HG03139 (cell line): ENCODE data around the gene GAD2.

Experiments used
- ATAC-seq: cut with Tn5 transposase; IDR thresholded peaks from one replicate; pipeline ENCODE4 v1.9.1; 2021; ENCODE audit not compliant: unreplicated experiment

The GAD2 gene

GRCh38 chr10:26216585-26217395, at the start of gene GAD2:
GAD2 (plus strand) TSS chr10:26216774; CDS start chr10:26216810, 36 bp downstream.
- ATAC-seq: no peak

DNA sequence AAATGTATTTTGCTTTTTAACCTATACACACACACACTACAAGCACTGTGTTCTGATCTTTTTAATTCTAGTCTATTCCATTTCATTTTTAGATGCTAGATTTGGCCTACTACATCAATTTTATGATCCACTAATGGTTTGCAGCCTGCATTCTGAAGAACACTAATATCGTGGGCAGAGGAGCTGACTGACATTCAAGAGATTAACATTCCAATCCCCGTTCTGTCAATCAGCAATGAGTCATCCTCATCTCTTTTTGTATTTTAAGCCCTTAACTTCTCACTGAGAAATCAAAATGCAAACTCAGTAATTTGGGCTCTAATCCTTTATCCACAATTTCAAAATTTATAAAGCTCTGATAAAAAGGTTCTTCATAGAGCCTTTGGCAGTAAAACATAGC, 47.1 kb upstream of the GAD2 start:
- ATAC-seq: no peak

GRCh38 chr10:26172131-26172530, 44.4 kb upstream of the GAD2 start:
- ATAC-seq: no peak

DNA sequence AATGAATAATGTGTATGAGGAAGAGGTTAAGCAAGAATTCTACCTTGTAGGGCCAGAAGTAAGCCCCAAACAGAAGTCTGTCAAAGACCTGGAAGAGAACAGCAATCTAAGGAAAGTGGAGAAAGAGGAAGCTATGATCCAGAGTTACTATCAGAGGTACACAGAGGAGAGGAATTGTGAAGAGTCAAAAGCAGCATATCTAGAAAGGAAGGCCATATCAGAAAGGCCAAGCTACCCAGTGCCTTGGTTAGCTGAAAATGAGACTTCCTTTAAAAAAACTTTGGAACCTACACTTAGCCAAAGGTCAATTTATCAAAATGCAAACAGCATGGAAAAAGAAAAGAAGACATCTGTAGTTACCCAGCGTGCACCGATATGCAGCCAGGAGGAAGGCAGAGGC, 42.7 kb upstream of the GAD2 start:
- ATAC-seq: no peak

GRCh38 chr10:26177341-26177740, 39.2 kb upstream of the GAD2 start:
- no peak for ATAC-seq

GRCh38 chr10:26194275-26194674, 22.3 kb upstream of the GAD2 start:
- ATAC-seq: no peak

DNA sequence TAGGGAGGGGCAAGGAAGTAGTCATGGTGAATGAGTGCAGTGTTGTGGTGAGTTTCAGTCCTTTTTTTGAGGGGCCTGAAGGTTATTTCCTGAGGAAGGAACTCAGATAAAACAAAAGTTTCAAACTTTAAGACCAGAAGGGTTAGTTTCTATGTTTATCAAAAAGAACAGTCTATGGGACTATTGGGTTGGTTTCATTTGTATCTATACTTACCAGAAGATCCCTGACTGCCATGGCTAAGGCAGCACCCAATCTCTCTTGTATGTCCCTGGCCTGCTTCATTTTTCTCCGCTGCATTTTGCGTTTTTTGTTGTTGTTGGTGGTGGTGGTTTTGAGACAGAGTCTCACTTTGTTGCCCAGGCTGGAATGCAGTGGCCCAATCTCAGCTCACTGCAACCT, 19.3 kb upstream of the GAD2 start:
- no peak for ATAC-seq

- no peak for ATAC-seq
These were observed 18.5 kb upstream of the GAD2 start for GRCh38 chr10:26198119-26198518.

DNA sequence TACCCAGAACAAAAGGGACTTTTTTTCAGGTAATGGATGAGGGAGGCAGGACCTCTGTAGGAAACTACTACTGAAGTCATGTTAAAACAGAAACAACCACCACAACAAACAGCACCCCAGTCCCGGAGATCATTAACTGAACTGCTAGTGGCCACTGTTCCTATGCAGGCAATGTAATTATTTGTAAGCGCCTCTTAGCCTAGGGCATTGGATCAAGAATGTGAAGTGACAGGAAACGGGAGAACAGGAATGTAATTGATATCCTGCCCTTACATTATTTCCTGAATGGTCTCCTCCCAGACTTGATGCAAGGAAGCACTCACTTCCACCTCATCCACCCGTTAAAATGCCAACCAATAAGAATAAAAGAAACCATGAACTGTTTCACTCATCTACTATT, 16.7 kb upstream of the GAD2 start:
- no peak for ATAC-seq

DNA sequence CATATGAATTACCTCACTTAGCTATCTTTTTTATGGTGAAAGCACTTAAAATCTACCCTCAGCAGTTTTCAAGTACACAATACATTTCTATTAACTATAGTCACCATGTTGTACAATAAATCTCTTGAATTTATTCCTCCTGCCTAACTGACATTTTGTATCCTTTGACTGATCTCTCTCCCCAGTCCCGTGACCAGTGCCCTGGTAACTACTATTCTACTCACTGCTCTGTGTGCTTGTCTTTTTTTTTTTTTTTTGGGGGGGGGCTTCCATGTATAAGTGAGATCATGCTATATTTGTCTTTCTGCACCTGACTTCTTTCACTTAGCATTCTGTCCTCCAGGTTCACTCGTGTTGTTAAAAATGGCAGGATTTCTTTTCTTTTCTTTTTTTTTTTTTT, 11.4 kb upstream of the GAD2 start:
- ATAC-seq: no peak

GRCh38 chr10:26211781-26212444, 4.7 kb upstream of the GAD2 start:
- no peak for ATAC-seq

DNA sequence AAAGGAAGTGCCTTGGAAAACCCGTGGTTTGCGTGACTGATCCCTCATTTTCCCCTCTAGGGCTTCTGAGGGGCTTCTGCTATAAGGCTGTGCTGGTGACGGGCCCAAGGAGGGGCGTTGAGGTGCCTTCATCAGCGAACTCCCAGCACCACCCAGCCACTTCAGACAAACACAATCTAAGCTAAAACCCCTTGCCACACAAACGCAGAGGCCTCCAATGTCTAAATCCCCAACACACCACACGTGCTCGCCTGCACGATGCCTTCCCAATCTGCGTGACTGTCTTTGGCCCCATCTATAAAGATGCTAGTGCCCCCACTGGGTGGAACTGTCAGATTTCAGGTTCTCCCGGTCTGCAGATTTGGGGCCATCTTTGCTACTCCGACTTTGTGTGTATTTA, 4.1 kb upstream of the GAD2 start:
- ATAC-seq: no peak

GRCh38 chr10:26213157-26213800, 3.3 kb upstream of the GAD2 start:
- ATAC-seq: no peak

- no peak for ATAC-seq
These were observed 2.6 kb upstream of the GAD2 start for GRCh38 chr10:26214004-26214403.

- no peak for ATAC-seq
These were observed 1.8 kb upstream of the GAD2 start for GRCh38 chr10:26214551-26215395.

DNA sequence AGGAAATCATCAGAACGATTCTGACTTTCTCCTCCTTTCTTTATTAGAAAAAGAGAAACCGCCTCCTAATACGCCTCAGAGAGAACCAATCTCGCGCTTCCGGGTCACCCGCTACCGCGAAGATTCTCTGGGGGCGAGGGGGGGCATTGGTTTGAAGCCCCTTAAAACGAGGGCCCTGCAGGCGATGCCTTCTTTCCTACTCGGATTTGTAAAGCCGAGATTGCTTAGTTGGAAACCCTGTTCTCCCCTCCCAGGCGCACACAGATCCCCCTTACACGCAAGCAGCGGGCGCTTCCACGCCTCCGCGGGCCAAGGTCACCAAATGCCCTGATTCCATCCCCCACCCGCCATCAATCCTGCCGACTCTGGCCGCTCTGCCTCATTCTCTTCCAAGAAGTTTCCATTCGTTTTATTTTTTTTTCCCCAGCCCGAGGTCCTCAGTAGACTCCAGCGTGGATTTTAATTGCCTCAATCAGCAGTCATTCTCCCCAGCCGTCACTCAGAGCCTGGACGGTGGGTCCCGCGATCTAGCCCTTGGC, 1.1 kb upstream of the GAD2 start:
- no peak for ATAC-seq

DNA sequence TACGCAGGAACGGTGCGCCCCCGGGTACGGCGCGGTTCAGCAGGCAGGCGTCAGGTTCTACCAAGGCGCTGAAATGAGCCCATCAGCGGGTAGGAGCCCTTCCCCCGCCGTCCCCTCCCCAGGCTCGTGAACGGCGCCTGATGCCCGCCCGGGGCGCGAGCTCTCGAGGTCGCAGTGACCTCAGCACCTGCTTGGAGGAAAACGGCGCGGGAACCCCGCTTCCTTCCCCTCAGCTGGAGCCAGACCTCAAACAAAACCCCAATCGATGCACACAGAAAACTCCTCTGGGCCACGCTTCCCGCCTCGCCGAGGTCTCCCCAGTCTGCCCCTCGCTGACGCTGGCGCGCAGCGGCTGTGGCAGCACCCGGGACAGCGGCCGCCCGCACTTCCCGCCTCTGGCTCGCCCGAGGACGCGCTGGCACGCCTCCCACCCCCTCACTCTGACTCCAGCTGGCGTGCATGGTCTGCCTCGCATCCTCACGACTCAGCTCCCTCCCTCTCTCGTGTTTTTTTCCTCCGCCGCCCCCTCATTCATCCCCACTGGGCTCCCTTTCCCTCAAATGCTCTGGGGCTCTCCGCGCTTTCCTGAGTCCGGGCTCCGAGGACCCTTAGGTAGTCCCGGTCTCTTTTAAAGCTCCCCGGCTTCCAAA, 514 bp upstream of the GAD2 start:
- no peak for ATAC-seq

GRCh38 chr10:26217396-26218086, 967 bp downstream of the GAD2 start:
- no peak for ATAC-seq

GRCh38 chr10:26219676-26220075, 3.1 kb downstream of the GAD2 start:
- ATAC-seq: no peak

DNA sequence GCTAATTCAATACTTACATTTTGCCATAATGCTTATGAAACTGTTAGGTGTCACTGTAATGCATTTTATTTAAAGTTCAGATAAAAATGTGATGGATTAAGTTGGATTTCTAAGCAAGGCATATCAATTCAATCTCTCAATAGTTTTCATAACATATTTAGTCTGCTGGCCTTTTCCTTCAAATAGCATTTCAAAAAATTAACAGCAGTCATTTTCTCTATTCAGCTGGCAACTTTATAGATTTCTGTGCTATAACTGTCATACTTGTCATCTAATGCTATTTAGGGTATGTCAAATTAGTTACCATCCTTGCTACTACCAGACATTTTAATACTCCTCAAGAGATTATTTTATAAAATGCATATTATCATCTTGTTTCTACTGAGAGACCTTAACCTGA, 4.3 kb downstream of the GAD2 start:
- ATAC-seq: no peak
